K562 (cell line): ENCODE results near the gene RALGPS1. TPM values are rescaled to one million over a fixed set of nuclear protein-coding genes. Genes with fewer than 3 reads are reported as not detected.

Experiments
- ATAC-seq: fragments of 200-7000 bp; cut with Tn5 transposase; 3 replicates; pipeline ENCODE4 v1.9.1; 2020; ENCODE audit warnings: moderate library complexity
- BruUV-seq: library from RNA; stranded (reverse); fragments of 400-500 nt; replicated peaks from 2 replicates; lab custom pipeline; 2021; lab: Mats Ljungman, UMichigan
- CTCF ChIA-PET: fragments of 300-600 bp; formaldehyde crosslinking; extraction: SDS; loops from one replicate; lab custom pipeline; 2021; ENCODE audit warnings: low intra/inter-chr PET ratio; lab: Yijun Ruan, JAX
- POLR2A ChIA-PET: fragments of 300-600, 350-650 bp; sonication (Branson Sonifier 250); formaldehyde crosslinking; extraction: SDS; loops from one replicate; lab custom pipeline; 2021; ENCODE audit warnings: antibody characterized with exemption, inconsistent platforms; lab: Yijun Ruan, JAX
- DNase-seq, 4 experiments: peaks; one replicate each; pipeline versions ENCODE4 v3.0.0 to v3.0.0-alpha.2; 2011 to 2018; ENCODE audit warnings: low spot score in 3 of 4, mixed read lengths in 3 of 4; ENCODE audit errors: extremely low read depth in 1 of 4
- FAIRE-seq: peaks from 2 replicates; lab custom pipeline; 2011; peaks lifted over from hg19 to GRCh38; lab: Jason Lieb, UNC
- H2AFZ ChIP-seq: 2 replicates; pipeline ENCODE4 v1.6.0; 2011; ENCODE audit warnings: low read depth, low read length, control low read depth, inconsistent platforms
- H3K27ac ChIP-seq: fragments of 200-600 bp; 3 replicates; pipeline ENCODE4 v1.8.0; 2011; ENCODE audit warnings: low read depth, mild to moderate bottlenecking, control low read depth, inconsistent platforms, low read length, moderate library complexity, mixed read lengths; ENCODE audit errors: extremely low read depth
- H3K27me3 ChIP-seq, 2 experiments: fragments of 300-600 bp in 1 of 2; 2 replicates in 1 of 2; 3 replicates in 1 of 2; pipeline versions ENCODE4 v1.6.0 to v1.8.0; 2011; ENCODE audit warnings: inconsistent platforms in 2 of 2, low read length in 2 of 2, mild to moderate bottlenecking in 1 of 2, mixed read lengths in 1 of 2, moderate library complexity in 1 of 2; ENCODE audit not compliant: control insufficient read depth in 2 of 2, insufficient read depth in 2 of 2
- H3K36me3 ChIP-seq: fragments of 300-600 bp; 3 replicates; pipeline ENCODE4 v1.8.0; 2011; ENCODE audit warnings: mild to moderate bottlenecking, low read length, inconsistent platforms; ENCODE audit not compliant: control insufficient read depth, insufficient read depth
- H3K4me1 ChIP-seq, 2 experiments: fragments of 200-600 bp in 1 of 2; replicated peaks in 1 of 2; 2 replicates in 1 of 2; 3 replicates in 1 of 2; pipeline versions ENCODE4 v1.5.1 to v1.8.0; 2011; ENCODE audit warnings: inconsistent platforms in 2 of 2, low read length in 2 of 2, mild to moderate bottlenecking in 1 of 2, mixed read lengths in 1 of 2, moderate library complexity in 1 of 2; ENCODE audit not compliant: control insufficient read depth in 2 of 2, insufficient read depth in 2 of 2
- H3K4me2 ChIP-seq: 2 replicates; pipeline ENCODE4 v1.6.1; 2011; ENCODE audit warnings: low read length, control low read depth, inconsistent platforms, mixed read lengths; ENCODE audit not compliant: insufficient read depth
- H3K4me3 ChIP-seq: fragments of 200-600 bp; sonication (generic), shearing (Covaris generic); 2 replicates; pipeline ENCODE4 v1.5.1; 2016; ENCODE audit warnings: control low read depth, inconsistent platforms
- H3K79me2 ChIP-seq: fragments of 200-600 bp; 3 replicates; pipeline ENCODE4 v1.8.0; 2011; ENCODE audit warnings: low read length, inconsistent platforms; ENCODE audit not compliant: control insufficient read depth, insufficient read depth
- H3K9ac ChIP-seq, 2 experiments: 2 replicates each; pipeline versions ENCODE4 v1.6.0 to v1.6.1; 2011; ENCODE audit warnings: low read depth in 2 of 2, low read length in 2 of 2, control low read depth in 1 of 2, inconsistent platforms in 1 of 2, mild to moderate bottlenecking in 1 of 2, mixed read lengths in 1 of 2; ENCODE audit not compliant: insufficient read depth in 1 of 2
- H3K9me1 ChIP-seq: one replicate; pipeline ENCODE4 v1.6.0; 2011; ENCODE audit warnings: inconsistent platforms, mild to moderate bottlenecking, low read length, moderate library complexity; ENCODE audit not compliant: control insufficient read depth, insufficient read depth
- H3K9me3 ChIP-seq: replicated peaks from 2 replicates; pipeline ENCODE4 v1.5.1; 2011; ENCODE audit warnings: low read depth, low read length, inconsistent platforms; ENCODE audit not compliant: control insufficient read depth, insufficient read depth
- H4K20me1 ChIP-seq: replicated peaks from 2 replicates; pipeline ENCODE4 v1.6.1; 2011; ENCODE audit warnings: low read length, inconsistent platforms, mixed read lengths; ENCODE audit not compliant: control insufficient read depth, insufficient read depth
- NFE2L1 ChIP-seq: fragments of 450-650 bp; IDR thresholded peaks from 2 replicates; pipeline ENCODE4 v1.6.1; 2016; ENCODE audit warnings: missing genetic modification characterization, low read depth, mild to moderate bottlenecking, missing compliant biosample characterization, moderate library complexity, borderline replicate concordance
- NFRKB ChIP-seq: fragments of 450-650 bp; IDR thresholded peaks from 2 replicates; pipeline ENCODE4 v1.6.1; 2016; ENCODE audit warnings: low read depth
- SMAD3 ChIP-seq: fragments of 450-650 bp; formaldehyde crosslinking; conservative IDR thresholded peaks from 2 replicates; pipeline ENCODE4 v1.4.0; 2020; ENCODE audit warnings: mild to moderate bottlenecking
- ZBTB5 ChIP-seq: fragments of 450-650 bp; IDR thresholded peaks from 2 replicates; pipeline ENCODE4 v1.6.1; 2017; ENCODE audit warnings: antibody characterized with exemption
- ZNF239 ChIP-seq: fragments of 250-450 bp; sonication (Bioruptor Pico); IDR thresholded peaks from 2 replicates; pipeline ENCODE4 v1.4.0; 2020; ENCODE audit warnings: mild to moderate bottlenecking
- ZNF277 ChIP-seq: fragments of 250-450 bp; sonication (Bioruptor Pico); IDR thresholded peaks from 2 replicates; pipeline ENCODE4 v1.8.0; 2022; ENCODE audit warnings: inconsistent platforms, mild to moderate bottlenecking, moderate library complexity, borderline replicate concordance
- ZNF512 ChIP-seq: IDR thresholded peaks from 2 replicates; pipeline ENCODE4 v1.6.1; 2016; ENCODE audit warnings: missing genetic modification characterization, missing compliant biosample characterization
- WGBS: fragments of 100-300 bp; shearing (Covaris generic); methylation state at CpG from one replicate; pipeline ENCODE4 v1.1.6; 2016; ENCODE audit warnings: low coverage, mixed read lengths; ENCODE audit not compliant: insufficient coverage; ENCODE audit errors: missing lambda C conversion rate; 5-methylcytosine and 5-hydroxymethylcytosine counted together
- in situ Hi-C: fragments of 300-500 bp; cut with MboI; formaldehyde crosslinking; loops from 4 replicates; pipeline ENCODE4 v1.15.0; 2018; ENCODE audit warnings: inconsistent platforms, mixed read lengths
- intact Hi-C: fragments of 100-400 bp; cut with micrococcal nuclease; formaldehyde crosslinking; loops from 2 replicates; pipeline ENCODE4 v1.14.2; 2022
- polyA plus RNA-seq, 8 experiments: library from polyadenylated mRNA; depleted of rRNA in 4 of 8; stranded (reverse) in 5 of 8; unstranded in 3 of 8; fragments of >200 nt; fragmentation: Nextera tagmentation in 2 of 8; fragmentation: Illumina TruSeq in 1 of 8; extraction: Ambion mirVana in 2 of 8; extraction: Trizol in 1 of 8; gene quantifications; 2 replicates each; pipeline versions ENCODE4 v1.2.1 to v1.2.3, GENCODE V29; 2011 to 2014; ENCODE audit warnings: inconsistent platforms in 1 of 8, missing spikeins in 1 of 8
- total RNA-seq, 7 experiments: library from RNA; depleted of rRNA in 6 of 7; stranded (reverse); fragments of >200 nt in 6 of 7; fragmentation: Illumina TruSeq in 2 of 7; extraction: Trizol in 2 of 7; gene quantifications; 2 replicates each; pipeline versions ENCODE4 v1.2.1 to v1.2.3, GENCODE V29; 2011 to 2021; ENCODE audit warnings: low replicate concordance in 1 of 7

Gene RALGPS1
- total and polyA plus RNA-seq, 9 of the 15 experiments (the other 6 are each of a cell fraction or from before 2014, with no cell fraction given) = 0.04 to 2.6 (median 1.5) TPM

GRCh38 chr9:127015921-127016512 lies 101.4 kb downstream of the RALGPS1 start:
- peaks cover 20 to 38% of the 10 kb centered on the region in 2 experiments for H3K27me3 ChIP-seq
- H3K4me1 ChIP-seq = no peaks in the 10 kb centered on the region
- no peak for DNase-seq
- H3K9me1 ChIP-seq = peaks cover 2% of the 10 kb centered on the region
- 0% methylated on average over 4 of the region's 4 CpGs for WGBS
- ATAC-seq = no peak
- 0 out of 2 replicates have a peak, but pooled peaks cover 4% of the 10 kb centered on the region for H4K20me1 ChIP-seq
- H3K4me3 ChIP-seq = no peak overlapping the region
- in situ Hi-C loops = no loop called here
- no peak overlapping the region for H3K9ac ChIP-seq
- TF ChIP-seq NFRKB (no peak), SMAD3 (CRISPR knock-in tag) (no peak), NFE2L1 (no peak), ZBTB5 (no peak), ZNF239 (CRISPR knock-in tag) (no peak), ZNF512 (tag) (peak; percentile 70), ZNF277 (no peak)
- no peak for FAIRE-seq
- no peaks in the 10 kb centered on the region for H3K36me3 ChIP-seq
- no peaks in the 10 kb centered on the region for H3K9me3 ChIP-seq
- H3K79me2 ChIP-seq = no peaks in the 10 kb centered on the region
- no peak overlapping the region for H2AFZ ChIP-seq
- intact Hi-C loops = no loop called here
- H3K4me2 ChIP-seq = no peak overlapping the region
- no TSS peak for BruUV-seq
- POLR2A ChIA-PET = interaction anchor here (0.6 kb wide), 1 partner anchor 50 kb away, joined by 4 read pairs; no protein-coding TSS in a partner anchor
- no peak overlapping the region for H3K27ac ChIP-seq
- CTCF ChIA-PET = no interaction called here
